Vagina (tissue), 2 donors: Measurements from ENCODE around the gene MDC1. TPM values are rescaled to one million over a fixed set of nuclear protein-coding genes. Genes with fewer than 3 reads are reported as not detected.

ENCODE experiments used
- DNase-seq, 2 donors: peaks; one replicate each; pipeline ENCODE4 v3.0.0-alpha.2; 2017; ENCODE audit errors: extremely low spot score in 2 of 2
- H3K27ac ChIP-seq: fragments of 200-600 bp; sonication (generic); one replicate; pipeline ENCODE4 v1.5.1; 2019
- H3K27me3 ChIP-seq: fragments of 200-600 bp; sonication (generic); one replicate; pipeline ENCODE4 v1.5.1; 2019
- H3K36me3 ChIP-seq, 2 donors: fragments of 200-600 bp; sonication (generic); one replicate each; pipeline ENCODE4 v1.5.1; 2017 to 2019
- H3K4me1 ChIP-seq: fragments of 200-600 bp; sonication (generic); one replicate; pipeline ENCODE4 v1.5.1; 2019
- H3K4me3 ChIP-seq, 2 donors: fragments of 200-600 bp; sonication (generic); 1 replicate in 1 of 2; 2 replicates in 1 of 2; pipeline ENCODE4 v1.5.1; 2016 to 2019
- H3K9me3 ChIP-seq: fragments of 200-600 bp; sonication (generic); one replicate; pipeline ENCODE4 v1.5.1; 2019
- POLR2A ChIP-seq, 2 donors: fragments of 450-650 bp; IDR thresholded peaks; one replicate each; pipeline ENCODE4 v1.6.1; 2017; ENCODE audit warnings: antibody characterized with exemption in 2 of 2, mild to moderate bottlenecking in 2 of 2, moderate library complexity in 2 of 2
- POLR2AphosphoS5 ChIP-seq, 2 donors: sonication (generic); formaldehyde crosslinking; IDR thresholded peaks; one replicate each; pipeline ENCODE4 v1.9.0; 2017; ENCODE audit warnings: antibody characterized with exemption in 2 of 2, mild to moderate bottlenecking in 2 of 2, low read depth in 1 of 2; ENCODE audit not compliant: insufficient read depth in 1 of 2
- intact Hi-C: fragments of 100-400 bp; cut with DNase I; formaldehyde crosslinking; loops from one replicate; pipeline ENCODE4 v1.15.1; 2023
- total RNA-seq: library from RNA; depleted of rRNA; stranded (reverse); fragments of >200 nt; gene quantifications from one replicate; pipeline ENCODE4 v1.2.3, GENCODE V29; 2016
- TF ChIP-seq, protein P1 (sequence below), 3 experiments: fragments of 450-650 bp in 2 of 3; fragments of 200-600 bp in 1 of 3; sonication (generic) in 1 of 3; IDR thresholded peaks; one replicate each; pipeline ENCODE4 v1.5.1; 2017 to 2019; ENCODE audit warnings: antibody characterized with exemption in 3 of 3, mild to moderate bottlenecking in 2 of 3, moderate library complexity in 2 of 3

Gene MDC1
- total RNA-seq, 1 donor from 2014 or later, result 12.3 TPM

DNA sequence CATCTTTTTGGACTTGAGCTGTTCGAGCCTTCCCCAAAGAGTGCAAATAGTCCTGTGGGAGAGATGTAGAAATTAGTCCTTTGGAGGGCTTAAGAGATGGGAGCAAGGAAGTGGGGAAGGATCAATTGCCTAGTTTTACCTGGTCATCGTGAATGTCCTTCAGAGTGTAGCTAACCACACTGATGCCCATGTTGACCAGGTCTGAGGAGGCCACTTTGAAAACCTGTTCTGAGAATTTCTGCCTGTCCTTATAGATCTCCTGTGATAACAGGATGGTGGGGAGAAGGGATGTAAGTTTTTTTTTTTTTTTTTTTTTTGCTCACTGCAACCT is 23.4 kb upstream of the MDC1 start:
- no peak for DNase-seq
- Histone ChIP-seq H3K4me3 (no peak overlapping the region), H3K4me1 (peaks cover 62% of the 10 kb centered on the region), H3K9me3 (no peaks in the 10 kb centered on the region), H3K27me3 (no peaks in the 10 kb centered on the region), H3K27ac (no peak overlapping the region), H3K36me3 (peaks cover 0 to 46% of the 10 kb centered on the region in 2 donors)
- no peak for TF ChIP-seq POLR2AphosphoS5 (IDR thresholded peaks at IDR 0.05; ENCODE audit: insufficient read depth in 1 of 2, low read depth in 1 of 2)
- TF ChIP-seq, protein P1, sequence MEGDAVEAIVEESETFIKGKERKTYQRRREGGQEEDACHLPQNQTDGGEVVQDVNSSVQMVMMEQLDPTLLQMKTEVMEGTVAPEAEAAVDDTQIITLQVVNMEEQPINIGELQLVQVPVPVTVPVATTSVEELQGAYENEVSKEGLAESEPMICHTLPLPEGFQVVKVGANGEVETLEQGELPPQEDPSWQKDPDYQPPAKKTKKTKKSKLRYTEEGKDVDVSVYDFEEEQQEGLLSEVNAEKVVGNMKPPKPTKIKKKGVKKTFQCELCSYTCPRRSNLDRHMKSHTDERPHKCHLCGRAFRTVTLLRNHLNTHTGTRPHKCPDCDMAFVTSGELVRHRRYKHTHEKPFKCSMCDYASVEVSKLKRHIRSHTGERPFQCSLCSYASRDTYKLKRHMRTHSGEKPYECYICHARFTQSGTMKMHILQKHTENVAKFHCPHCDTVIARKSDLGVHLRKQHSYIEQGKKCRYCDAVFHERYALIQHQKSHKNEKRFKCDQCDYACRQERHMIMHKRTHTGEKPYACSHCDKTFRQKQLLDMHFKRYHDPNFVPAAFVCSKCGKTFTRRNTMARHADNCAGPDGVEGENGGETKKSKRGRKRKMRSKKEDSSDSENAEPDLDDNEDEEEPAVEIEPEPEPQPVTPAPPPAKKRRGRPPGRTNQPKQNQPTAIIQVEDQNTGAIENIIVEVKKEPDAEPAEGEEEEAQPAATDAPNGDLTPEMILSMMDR (IDR thresholded peaks at IDR 0.05), result no peak
- TF ChIP-seq POLR2A (IDR thresholded peaks at IDR 0.05), result no peak
- intact Hi-C loops, result loop anchor here (2.0 to 5.0 kb wide), 2 partner anchors 42 to 144 kb away; partner anchors contain the start of gene DDR1

DNA sequence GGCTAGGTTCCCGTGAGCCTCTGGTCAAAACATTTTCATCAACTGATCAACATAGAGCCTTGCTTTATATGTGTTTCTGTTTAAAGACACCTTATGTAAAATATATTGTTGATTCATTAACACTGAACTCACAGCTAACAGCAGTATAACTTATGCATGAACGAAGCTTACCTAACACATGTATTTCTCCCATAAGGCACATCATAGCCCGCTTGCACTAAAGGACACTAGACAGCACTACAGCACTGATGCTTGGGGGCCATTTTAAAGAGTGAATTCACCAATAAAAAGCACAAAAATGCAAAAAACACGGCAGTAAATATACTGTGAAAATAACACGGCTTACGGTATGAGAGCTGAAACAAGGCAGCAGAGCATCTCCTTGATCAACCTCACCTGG is 21.5 kb upstream of the MDC1 start:
- peaks cover 0 to 66% of the 10 kb centered on the region in 2 donors for H3K36me3 ChIP-seq
- TF ChIP-seq POLR2AphosphoS5 (IDR thresholded peaks at IDR 0.05; ENCODE audit: insufficient read depth in 1 of 2, low read depth in 1 of 2), result no peak
- TF ChIP-seq POLR2A (IDR thresholded peaks at IDR 0.05), result no peak
- TF ChIP-seq, protein P1 (IDR thresholded peaks at IDR 0.05), result no peak
- H3K4me1 ChIP-seq, result peaks cover 56% of the 10 kb centered on the region
- DNase-seq, result no peak
- no peaks in the 10 kb centered on the region for H3K9me3 ChIP-seq
- intact Hi-C loops, result no loop called here
- no peaks in the 10 kb centered on the region for H3K27me3 ChIP-seq
- no peak overlapping the region for H3K4me3 ChIP-seq
- no peak overlapping the region for H3K27ac ChIP-seq

DNA sequence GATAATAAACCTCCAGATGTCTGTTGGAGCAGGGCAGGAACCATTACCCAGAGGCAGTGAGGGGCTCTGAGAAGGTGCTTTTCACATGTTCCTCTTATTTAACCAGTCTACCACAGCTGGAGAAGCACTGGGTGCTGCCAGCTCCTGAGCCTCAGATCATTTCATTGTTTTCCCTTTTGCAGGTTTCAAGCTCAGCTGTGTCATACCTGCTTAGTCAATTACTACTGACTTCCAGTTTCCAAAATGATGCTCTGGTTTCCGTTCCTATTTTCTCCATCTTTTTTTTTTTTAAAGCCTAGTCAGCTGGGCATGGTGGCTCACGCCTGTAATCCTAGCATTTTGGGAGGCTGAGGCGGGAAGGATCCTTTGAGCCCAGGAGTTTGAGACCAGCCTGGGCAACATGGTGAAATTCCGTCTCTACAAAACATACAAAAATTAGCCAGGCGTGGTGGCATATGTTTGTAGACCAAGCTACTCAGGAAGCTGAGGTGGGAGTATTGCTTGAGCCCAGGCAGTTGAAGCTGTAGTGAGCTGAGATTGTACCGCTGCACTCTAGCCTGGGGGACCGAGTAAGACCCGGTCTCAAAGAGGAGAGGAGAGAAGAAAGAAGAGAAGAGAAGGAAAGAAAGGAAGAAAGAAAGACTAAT is 18.7 kb upstream of the MDC1 start:
- no peak for DNase-seq
- no peak overlapping the region for H3K27ac ChIP-seq
- peaks cover 46% of the 10 kb centered on the region for H3K4me1 ChIP-seq
- H3K27me3 ChIP-seq, result no peaks in the 10 kb centered on the region
- peaks cover 0 to 87% of the 10 kb centered on the region in 2 donors for H3K36me3 ChIP-seq
- no peak overlapping the region for H3K4me3 ChIP-seq
- TF ChIP-seq POLR2AphosphoS5 (IDR thresholded peaks at IDR 0.05; ENCODE audit: insufficient read depth in 1 of 2, low read depth in 1 of 2) (no peak), POLR2A (IDR thresholded peaks at IDR 0.05) (no peak)
- TF ChIP-seq, protein P1 (IDR thresholded peaks at IDR 0.05), result no peak
- H3K9me3 ChIP-seq, result no peaks in the 10 kb centered on the region
- intact Hi-C loops, result no loop called here

DNA sequence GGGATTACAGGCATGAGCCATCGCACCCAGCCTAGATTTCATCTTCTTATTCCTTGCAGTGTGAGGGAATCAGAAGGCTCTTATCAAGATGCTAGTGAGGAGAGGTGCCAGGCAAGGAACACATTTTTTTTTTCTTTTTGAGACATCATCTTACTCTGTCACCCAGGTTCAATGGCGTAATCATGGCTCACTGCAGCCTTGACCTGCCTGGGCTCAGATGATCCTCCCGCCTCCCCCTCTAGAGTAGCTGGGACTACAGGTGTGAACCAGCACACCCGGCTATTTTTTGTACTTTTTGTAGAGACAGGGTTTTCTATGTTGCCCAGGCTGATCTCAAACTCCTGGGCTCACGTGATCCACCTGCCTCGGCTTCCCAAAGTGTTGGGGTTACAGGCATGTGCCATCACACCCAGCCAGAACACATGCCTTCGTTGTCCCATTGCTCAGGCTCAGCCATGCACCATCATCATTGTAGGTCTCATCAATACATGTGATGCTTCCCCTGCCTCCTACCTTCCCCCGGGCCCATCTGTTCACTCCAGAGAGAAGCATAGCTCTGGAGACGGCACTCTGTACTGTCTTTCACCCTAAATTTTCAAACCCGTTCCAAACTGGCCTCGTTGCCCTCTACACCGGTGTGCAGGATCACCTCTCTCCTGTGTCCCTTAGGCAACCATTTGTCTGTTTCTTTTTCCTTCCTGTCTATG is 15.3 kb upstream of the MDC1 start:
- H3K27ac ChIP-seq, result no peak overlapping the region
- peaks cover 0 to 93% of the 10 kb centered on the region in 2 donors for H3K36me3 ChIP-seq
- intact Hi-C loops, result no loop called here
- no peak overlapping the region for H3K4me3 ChIP-seq
- H3K27me3 ChIP-seq, result no peaks in the 10 kb centered on the region
- DNase-seq, result no peak
- H3K9me3 ChIP-seq, result no peaks in the 10 kb centered on the region
- TF ChIP-seq POLR2A (IDR thresholded peaks at IDR 0.05) (no peak), POLR2AphosphoS5 (IDR thresholded peaks at IDR 0.05; ENCODE audit: insufficient read depth in 1 of 2, low read depth in 1 of 2) (no peak)
- TF ChIP-seq, protein P1 (IDR thresholded peaks at IDR 0.05), result no peak
- H3K4me1 ChIP-seq, result peaks cover 18% of the 10 kb centered on the region
